IMR-90 (cell line): ENCODE measurements around the gene PRKCH. TPM values are rescaled to one million over a fixed set of nuclear protein-coding genes. Genes with fewer than 3 reads are reported as not detected.

Experiments used
- ATAC-seq: fragments of 200-7000 bp; cut with Tn5 transposase; 2 replicates; pipeline ENCODE4 v1.9.1; 2020; ENCODE audit warnings: low read depth, mild to moderate bottlenecking, moderate library complexity
- BruUV-seq: library from RNA; stranded (reverse); fragments of 400-500 nt; replicated peaks from 2 replicates; lab custom pipeline; 2021; lab: Mats Ljungman, UMichigan
- CTCF ChIA-PET: fragments of 300-600 bp; formaldehyde crosslinking; extraction: SDS; loops from one replicate; lab custom pipeline; 2021; ENCODE audit warnings: antibody characterized with exemption; lab: Yijun Ruan, JAX
- POLR2A ChIA-PET: fragments of 300-600 bp; sonication (Branson Sonifier 250); formaldehyde crosslinking; loops from one replicate; lab custom pipeline; 2022; ENCODE audit warnings: antibody characterized with exemption; ENCODE audit not compliant: unreplicated experiment; lab: Charles Lee
- DNase-seq: peaks from one replicate; pipeline ENCODE4 v3.0.0; 2013
- H2AFZ ChIP-seq: replicated peaks from 2 replicates; pipeline ENCODE3; 2013; ENCODE audit warnings: low read length, mild to moderate bottlenecking; ENCODE audit not compliant: poor library complexity
- H2AK5ac ChIP-seq: 2 replicates; pipeline ENCODE4 v1.6.1; 2013; ENCODE audit warnings: low read depth, low read length, inconsistent platforms
- H2AK9ac ChIP-seq: replicated peaks from 2 replicates; pipeline ENCODE3; 2013; ENCODE audit warnings: mild to moderate bottlenecking, low read depth, low read length, moderate library complexity; ENCODE audit not compliant: poor library complexity
- H2BK120ac ChIP-seq: 2 replicates; pipeline ENCODE4 v1.6.1; 2013; ENCODE audit warnings: low read depth, low read length, inconsistent platforms
- H2BK15ac ChIP-seq: 3 replicates; pipeline ENCODE4 v1.6.1; 2013; ENCODE audit warnings: low read depth, low read length, inconsistent platforms
- H2BK20ac ChIP-seq: 2 replicates; pipeline ENCODE4 v1.6.1; 2013; ENCODE audit warnings: low read depth, mild to moderate bottlenecking, inconsistent platforms, low read length, moderate library complexity
- H2BK5ac ChIP-seq: 2 replicates; pipeline ENCODE4 v1.6.1; 2013; ENCODE audit warnings: mild to moderate bottlenecking, low read depth, low read length, inconsistent platforms; ENCODE audit not compliant: poor library complexity, severe bottlenecking
- H3K14ac ChIP-seq: replicated peaks from 2 replicates; pipeline ENCODE4 v1.6.1; 2013; ENCODE audit warnings: low read depth, low read length, inconsistent platforms
- H3K18ac ChIP-seq: 2 replicates; pipeline ENCODE4 v1.6.1; 2013; ENCODE audit warnings: low read depth, low read length, control low read depth
- H3K23ac ChIP-seq: 2 replicates; pipeline ENCODE4 v1.6.1; 2013; ENCODE audit warnings: low read depth, low read length, inconsistent platforms
- H3K27ac ChIP-seq: 2 replicates; pipeline ENCODE4 v1.5.1; 2013; ENCODE audit warnings: mild to moderate bottlenecking, control low read depth, low read length; ENCODE audit not compliant: insufficient read depth
- H3K27me3 ChIP-seq: 2 replicates; pipeline ENCODE4 v1.6.1; 2013; ENCODE audit warnings: low read length; ENCODE audit not compliant: control insufficient read depth, insufficient read depth
- H3K36me3 ChIP-seq: 2 replicates; pipeline ENCODE4 v1.6.1; 2013; ENCODE audit warnings: low read length, mixed read lengths; ENCODE audit not compliant: control insufficient read depth, insufficient read depth
- H3K4ac ChIP-seq: 2 replicates; pipeline ENCODE4 v1.6.1; 2013; ENCODE audit warnings: low read depth, low read length, inconsistent platforms
- H3K4me1 ChIP-seq: 2 replicates; pipeline ENCODE4 v1.6.1; 2013; ENCODE audit warnings: low read length, mixed read lengths; ENCODE audit not compliant: control insufficient read depth, insufficient read depth
- H3K4me2 ChIP-seq: 2 replicates; pipeline ENCODE4 v1.6.1; 2013; ENCODE audit warnings: low read depth, mild to moderate bottlenecking, control low read depth, low read length, moderate library complexity
- H3K4me3 ChIP-seq: 2 replicates; pipeline ENCODE4 v1.5.1; 2013; ENCODE audit warnings: low read depth, mild to moderate bottlenecking, control low read depth, low read length, moderate library complexity; ENCODE audit not compliant: insufficient read depth
- H3K56ac ChIP-seq: 2 replicates; pipeline ENCODE4 v1.6.1; 2013; ENCODE audit warnings: low read length, inconsistent platforms; ENCODE audit not compliant: insufficient read depth; ENCODE audit errors: extremely low read depth
- H3K79me1 ChIP-seq, 2 experiments: 2 replicates each; pipeline ENCODE4 v1.6.1; 2013; ENCODE audit warnings: low read length in 2 of 2, inconsistent platforms in 1 of 2, low read depth in 1 of 2
- H3K9ac ChIP-seq: 2 replicates; pipeline ENCODE4 v1.6.1; 2013; ENCODE audit warnings: low read depth, low read length, control low read depth
- H3K9me1 ChIP-seq: 2 replicates; pipeline ENCODE4 v1.6.1; 2013; ENCODE audit warnings: low read length, inconsistent platforms; ENCODE audit not compliant: insufficient read depth
- H3K9me3 ChIP-seq: 2 replicates; pipeline ENCODE4 v1.6.1; 2013; ENCODE audit warnings: low read length; ENCODE audit not compliant: control insufficient read depth, insufficient read depth
- H4K20me1 ChIP-seq: 2 replicates; pipeline ENCODE4 v1.6.1; 2013; ENCODE audit warnings: low read length, inconsistent platforms; ENCODE audit not compliant: insufficient read depth
- H4K5ac ChIP-seq: 2 replicates; pipeline ENCODE4 v1.6.1; 2013; ENCODE audit warnings: mild to moderate bottlenecking, low read depth, low read length, control low read depth
- H4K8ac ChIP-seq, 2 experiments: 2 replicates each; pipeline ENCODE4 v1.6.1; 2013; ENCODE audit warnings: low read depth in 2 of 2, low read length in 2 of 2, control low read depth in 1 of 2, inconsistent platforms in 1 of 2
- H4K91ac ChIP-seq: 2 replicates; pipeline ENCODE4 v1.6.1; 2013; ENCODE audit warnings: low read depth, low read length, inconsistent platforms; ENCODE audit not compliant: insufficient read depth
- BHLHE40 ChIP-seq: fragments of 150-350 bp; IDR thresholded peaks from 2 replicates; pipeline ENCODE4 v1.6.1; 2016; ENCODE audit warnings: mild to moderate bottlenecking, low read depth, low read length
- CEBPB ChIP-seq: IDR thresholded peaks from 2 replicates; pipeline ENCODE4 v1.6.1; 2012; ENCODE audit warnings: low read depth, low read length, improper control_type of control experiment
- CHD1 ChIP-seq: IDR thresholded peaks from 2 replicates; pipeline ENCODE4 v1.6.1; 2012; ENCODE audit warnings: low read depth, low read length, improper control_type of control experiment
- FOS ChIP-seq: fragments of 150-350 bp; IDR thresholded peaks from 2 replicates; pipeline ENCODE4 v1.6.1; 2016; ENCODE audit warnings: low read depth, low read length
- MAFK ChIP-seq: IDR thresholded peaks from 2 replicates; pipeline ENCODE4 v1.6.1; 2012; ENCODE audit warnings: low read depth, low read length, improper control_type of control experiment
- MAZ ChIP-seq: IDR thresholded peaks from 2 replicates; pipeline ENCODE4 v1.6.1; 2012; ENCODE audit warnings: low read depth, mild to moderate bottlenecking, low read length, improper control_type of control experiment, moderate library complexity, borderline replicate concordance
- MXI1 ChIP-seq: IDR thresholded peaks from 2 replicates; pipeline ENCODE4 v1.6.1; 2012; ENCODE audit warnings: low read depth, mild to moderate bottlenecking, low read length, moderate library complexity, borderline replicate concordance
- NFE2L2 ChIP-seq: fragments of 150-350 bp; IDR thresholded peaks from 2 replicates; pipeline ENCODE4 v1.6.1; 2016; ENCODE audit warnings: low read depth, mild to moderate bottlenecking, low read length
- POLR2A ChIP-seq: IDR thresholded peaks from 2 replicates; pipeline ENCODE4 v1.6.1; 2012; ENCODE audit warnings: mild to moderate bottlenecking, low read depth, low read length
- RAD21 ChIP-seq: IDR thresholded peaks from 2 replicates; pipeline ENCODE4 v1.6.1; 2012; ENCODE audit warnings: low read length, improper control_type of control experiment
- RCOR1 ChIP-seq: IDR thresholded peaks from 2 replicates; pipeline ENCODE4 v1.6.1; 2012; ENCODE audit warnings: mild to moderate bottlenecking, low read length, improper control_type of control experiment; ENCODE audit not compliant: insufficient replicate concordance
- RFX5 ChIP-seq: IDR thresholded peaks from 2 replicates; pipeline ENCODE4 v1.8.0; 2012; ENCODE audit warnings: low read depth, mild to moderate bottlenecking, low read length, moderate library complexity
- SMC3 ChIP-seq: fragments of 150-350 bp; IDR thresholded peaks from 2 replicates; pipeline ENCODE4 v1.6.1; 2016; ENCODE audit warnings: low read depth, mild to moderate bottlenecking, antibody characterized with exemption, low read length, moderate library complexity
- WGBS, 2 experiments: methylation state at CpG; one replicate each; pipeline versions ENCODE4 v1.1.5 to v1.1.7; 2013; ENCODE audit warnings: missing lambda C conversion rate in 2 of 2; ENCODE audit not compliant: insufficient read length in 1 of 2; ENCODE audit errors: extremely low coverage in 2 of 2; 5-methylcytosine and 5-hydroxymethylcytosine counted together
- dilution Hi-C: fragments of 300-500 bp; cut with HindIII; formaldehyde crosslinking; loops from one replicate; pipeline ENCODE4 v1.14.3; 2018; ENCODE audit warnings: low sequenced_read_pairs; ENCODE audit not compliant: unreplicated experiment
- in situ Hi-C: fragments of 300-500 bp; cut with MboI; formaldehyde crosslinking; loops from 3 replicates; pipeline ENCODE4 v1.14.3; 2019; ENCODE audit warnings: low sequenced_read_pairs, inconsistent platforms, mixed read lengths
- intact Hi-C: fragments of 100-400 bp; cut with micrococcal nuclease; formaldehyde crosslinking; loops from 2 replicates; pipeline ENCODE4 v1.10.0; 2022
- polyA plus RNA-seq, 3 experiments: library from polyadenylated mRNA; depleted of rRNA; stranded (reverse); fragments of >200 nt; gene quantifications; 2 replicates each; pipeline ENCODE4 v1.2.3, GENCODE V29; 2012; ENCODE audit warnings: low replicate concordance in 1 of 3
- total RNA-seq: library from RNA; depleted of rRNA; stranded (reverse); fragments of >200 nt; gene quantifications from 2 replicates; pipeline ENCODE4 v1.2.3, GENCODE V29; 2012
- TF ChIP-seq, protein P1 (sequence below): fragments of 150-350 bp; IDR thresholded peaks from 2 replicates; pipeline ENCODE4 v1.6.1; 2017; ENCODE audit warnings: mild to moderate bottlenecking, antibody characterized with exemption, low read length, low read depth
- TF ChIP-seq, protein P2 (sequence below): fragments of 150-350 bp; IDR thresholded peaks from 2 replicates; pipeline ENCODE4 v1.6.1; 2016; ENCODE audit warnings: low read depth, mild to moderate bottlenecking, low read length, moderate library complexity, borderline replicate concordance
- TF ChIP-seq, protein P3 (sequence below): conservative IDR thresholded peaks from 2 replicates; pipeline ENCODE4 v1.5.1; 2012; ENCODE audit warnings: mild to moderate bottlenecking, low read depth, low read length, improper control_type of control experiment

The PRKCH gene
- total and polyA plus RNA-seq, 2 of the 4 experiments (the other 2 are of a cell fraction), result 1.6 to 2.3 TPM

GRCh38 chr14:61392297-61392696, 70.9 kb downstream of the PRKCH start:
- no peak overlapping the region for H3K4me3 ChIP-seq
- no peak for DNase-seq
- H3K56ac ChIP-seq, result no peak overlapping the region
- H3K27ac ChIP-seq, result no peak overlapping the region
- ChIA-PET POLR2A (no interaction called here), CTCF (no interaction called here)
- H4K8ac ChIP-seq, result no peak overlapping the region
- no peaks in the 10 kb centered on the region for H3K36me3 ChIP-seq
- ATAC-seq, result no peak
- H4K20me1 ChIP-seq, result no peaks in the 10 kb centered on the region
- H2AK9ac ChIP-seq, result no peak overlapping the region
- peaks cover 16% of the 10 kb centered on the region for H3K27me3 ChIP-seq
- H3K4me1 ChIP-seq, result no peaks in the 10 kb centered on the region
- TF ChIP-seq BHLHE40, result no peak
- TF ChIP-seq FOS, result no peak
- TF ChIP-seq RAD21, result no peak
- no peak for TF ChIP-seq RCOR1
- TF ChIP-seq CEBPB, result no peak
- TF ChIP-seq MXI1, result no peak
- TF ChIP-seq RFX5, result no peak
- TF ChIP-seq MAZ, result no peak
- TF ChIP-seq, protein P1, sequence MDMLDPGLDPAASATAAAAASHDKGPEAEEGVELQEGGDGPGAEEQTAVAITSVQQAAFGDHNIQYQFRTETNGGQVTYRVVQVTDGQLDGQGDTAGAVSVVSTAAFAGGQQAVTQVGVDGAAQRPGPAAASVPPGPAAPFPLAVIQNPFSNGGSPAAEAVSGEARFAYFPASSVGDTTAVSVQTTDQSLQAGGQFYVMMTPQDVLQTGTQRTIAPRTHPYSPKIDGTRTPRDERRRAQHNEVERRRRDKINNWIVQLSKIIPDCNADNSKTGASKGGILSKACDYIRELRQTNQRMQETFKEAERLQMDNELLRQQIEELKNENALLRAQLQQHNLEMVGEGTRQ, result no peak
- TF ChIP-seq POLR2A, result no peak
- no peak for TF ChIP-seq MAFK
- no peak for TF ChIP-seq NFE2L2
- TF ChIP-seq, protein P2, sequence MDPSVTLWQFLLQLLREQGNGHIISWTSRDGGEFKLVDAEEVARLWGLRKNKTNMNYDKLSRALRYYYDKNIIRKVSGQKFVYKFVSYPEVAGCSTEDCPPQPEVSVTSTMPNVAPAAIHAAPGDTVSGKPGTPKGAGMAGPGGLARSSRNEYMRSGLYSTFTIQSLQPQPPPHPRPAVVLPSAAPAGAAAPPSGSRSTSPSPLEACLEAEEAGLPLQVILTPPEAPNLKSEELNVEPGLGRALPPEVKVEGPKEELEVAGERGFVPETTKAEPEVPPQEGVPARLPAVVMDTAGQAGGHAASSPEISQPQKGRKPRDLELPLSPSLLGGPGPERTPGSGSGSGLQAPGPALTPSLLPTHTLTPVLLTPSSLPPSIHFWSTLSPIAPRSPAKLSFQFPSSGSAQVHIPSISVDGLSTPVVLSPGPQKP, result no peak
- TF ChIP-seq CHD1, result no peak
- TF ChIP-seq, protein P3, sequence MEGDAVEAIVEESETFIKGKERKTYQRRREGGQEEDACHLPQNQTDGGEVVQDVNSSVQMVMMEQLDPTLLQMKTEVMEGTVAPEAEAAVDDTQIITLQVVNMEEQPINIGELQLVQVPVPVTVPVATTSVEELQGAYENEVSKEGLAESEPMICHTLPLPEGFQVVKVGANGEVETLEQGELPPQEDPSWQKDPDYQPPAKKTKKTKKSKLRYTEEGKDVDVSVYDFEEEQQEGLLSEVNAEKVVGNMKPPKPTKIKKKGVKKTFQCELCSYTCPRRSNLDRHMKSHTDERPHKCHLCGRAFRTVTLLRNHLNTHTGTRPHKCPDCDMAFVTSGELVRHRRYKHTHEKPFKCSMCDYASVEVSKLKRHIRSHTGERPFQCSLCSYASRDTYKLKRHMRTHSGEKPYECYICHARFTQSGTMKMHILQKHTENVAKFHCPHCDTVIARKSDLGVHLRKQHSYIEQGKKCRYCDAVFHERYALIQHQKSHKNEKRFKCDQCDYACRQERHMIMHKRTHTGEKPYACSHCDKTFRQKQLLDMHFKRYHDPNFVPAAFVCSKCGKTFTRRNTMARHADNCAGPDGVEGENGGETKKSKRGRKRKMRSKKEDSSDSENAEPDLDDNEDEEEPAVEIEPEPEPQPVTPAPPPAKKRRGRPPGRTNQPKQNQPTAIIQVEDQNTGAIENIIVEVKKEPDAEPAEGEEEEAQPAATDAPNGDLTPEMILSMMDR, result no peak
- TF ChIP-seq SMC3, result no peak
- no peak overlapping the region for H4K91ac ChIP-seq
- no peak overlapping the region for H3K23ac ChIP-seq
- WGBS, 2 experiments, result no CpG with 5 or more reads among the region's 1 CpG
- in situ Hi-C loops (no loop called here), intact Hi-C loops (no loop called here), dilution Hi-C loops (no loop called here)
- no peak overlapping the region for H3K4ac ChIP-seq
- H3K4me2 ChIP-seq, result no peak overlapping the region
- H3K14ac ChIP-seq, result no peak overlapping the region
- H4K5ac ChIP-seq, result no peak overlapping the region
- no peaks in the 10 kb centered on the region for H3K79me1 ChIP-seq
- no peak overlapping the region for H2AFZ ChIP-seq
- H3K9ac ChIP-seq, result no peak overlapping the region
- no peak overlapping the region for H3K18ac ChIP-seq
- no peaks in the 10 kb centered on the region for H3K9me1 ChIP-seq
- BruUV-seq, result no TSS peak
- H2BK20ac ChIP-seq, result no peak overlapping the region
- H2BK120ac ChIP-seq, result no peak overlapping the region
- no peaks in the 10 kb centered on the region for H3K9me3 ChIP-seq
- H2BK5ac ChIP-seq, result no peak overlapping the region
- H2AK5ac ChIP-seq, result no peak overlapping the region
- H2BK15ac ChIP-seq, result no peak overlapping the region
